ENCODE measurements around the gene HOXA6.

HOXA6 gene

DNA sequence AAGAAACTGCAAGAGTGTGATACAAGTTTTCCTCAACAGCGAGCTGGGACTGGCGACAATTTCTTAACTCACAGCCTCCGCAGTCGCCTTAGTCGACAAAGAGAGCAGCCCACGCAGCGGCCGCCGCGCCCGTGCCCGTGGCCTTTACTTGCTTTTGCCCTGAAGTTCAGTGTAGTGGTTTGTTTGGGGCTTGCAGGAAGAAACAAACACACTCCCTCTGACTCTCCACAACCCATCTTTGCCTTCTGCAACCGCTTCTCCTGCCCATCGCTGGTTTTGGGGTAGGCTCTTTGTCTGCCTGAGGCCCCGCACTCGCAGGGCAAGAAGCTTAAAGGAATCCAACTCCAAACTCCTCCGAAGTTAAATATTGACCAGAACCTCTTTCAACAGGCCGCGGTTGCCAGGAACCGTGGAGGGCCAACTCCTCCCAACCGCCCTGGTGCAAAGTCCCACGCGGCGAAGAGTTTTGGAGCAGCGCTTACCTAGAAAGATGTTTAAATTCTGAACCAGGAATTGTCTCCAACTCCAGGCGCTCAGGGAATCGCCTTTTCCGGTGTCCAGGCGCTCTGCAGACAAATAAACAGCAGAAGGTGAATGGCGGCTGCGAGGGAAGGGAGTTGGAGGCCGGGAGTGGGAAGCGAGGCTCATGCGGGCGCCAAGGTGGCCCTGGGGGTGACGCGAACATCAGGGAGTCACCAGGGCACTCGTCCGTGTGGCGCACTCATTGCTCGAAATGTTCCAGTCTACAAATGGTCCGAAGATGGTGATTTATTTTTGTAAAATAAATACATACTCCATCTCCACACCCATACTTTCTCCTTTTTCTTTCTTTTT is 25.3 kb downstream of the HOXA6 start:
- DNase-seq (ENCODE audit: low read depth in 2 of 2), result no peak

DNA sequence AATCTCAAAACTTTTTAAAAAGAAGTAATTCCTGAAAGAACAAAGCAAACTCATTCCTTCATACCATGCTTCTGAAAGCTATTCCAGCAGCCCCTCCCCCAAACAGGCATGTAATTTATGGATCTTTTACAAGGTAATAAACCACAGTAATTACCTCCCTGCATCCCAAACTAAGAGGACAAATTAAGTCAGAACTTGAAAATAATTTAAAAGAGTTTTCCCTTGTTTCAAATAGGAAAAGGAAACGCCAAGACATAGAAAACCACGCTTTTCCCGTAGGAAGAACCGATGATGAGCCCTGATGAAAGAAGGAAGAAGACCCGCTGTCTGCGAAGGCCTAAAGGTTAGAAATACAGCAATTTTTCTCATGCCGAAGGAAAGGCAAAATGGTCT is 25.9 kb downstream of the HOXA6 start:
- DNase-seq (ENCODE audit: low read depth in 2 of 2), result no peak

DNA sequence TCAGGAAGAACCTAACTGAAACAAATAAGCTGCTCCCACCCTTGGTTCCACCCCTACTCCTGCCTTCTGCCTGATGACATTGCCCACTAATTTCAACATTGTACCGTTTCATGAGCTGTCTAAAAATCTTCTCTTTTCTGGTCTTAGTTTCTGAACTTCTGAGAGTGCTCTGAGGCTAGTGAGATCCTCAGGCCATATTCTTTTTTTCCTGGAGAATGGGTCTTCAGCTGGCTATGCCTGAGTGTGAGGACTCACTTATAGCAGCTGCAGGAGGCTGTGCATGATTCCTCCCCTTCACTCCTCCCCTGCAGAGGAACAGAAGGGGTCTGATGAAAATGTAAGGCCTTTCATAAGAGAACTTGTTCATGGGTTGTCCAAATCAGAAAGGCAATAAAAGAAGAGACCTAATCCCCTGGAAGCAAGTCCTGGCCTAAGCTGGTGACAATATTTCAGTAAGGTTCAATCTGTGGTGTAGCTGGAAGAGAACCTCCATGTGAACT is 28.1 kb downstream of the HOXA6 start:
- DNase-seq (ENCODE audit: low read depth in 2 of 2), result no peak

DNA sequence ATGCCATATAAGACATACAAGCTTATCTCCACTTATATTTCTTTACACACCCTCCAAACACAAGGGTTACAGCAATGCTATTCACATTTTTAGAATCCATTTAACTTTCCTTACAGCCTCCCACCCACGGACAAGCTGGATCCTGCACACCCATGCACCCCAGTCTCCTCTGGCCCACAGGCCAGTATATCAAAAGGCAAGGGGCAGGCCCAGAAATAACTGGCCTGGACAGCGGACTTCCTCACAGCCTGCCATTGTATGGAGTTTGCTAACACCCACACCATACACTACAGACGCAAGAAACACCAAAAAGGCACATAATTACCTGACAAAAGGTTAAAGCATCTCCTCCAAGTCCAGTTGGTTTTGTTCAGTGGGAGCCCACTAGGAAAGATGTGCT is 29.0 kb downstream of the HOXA6 start:
- no peak for DNase-seq (ENCODE audit: low read depth in 2 of 2)

DNA sequence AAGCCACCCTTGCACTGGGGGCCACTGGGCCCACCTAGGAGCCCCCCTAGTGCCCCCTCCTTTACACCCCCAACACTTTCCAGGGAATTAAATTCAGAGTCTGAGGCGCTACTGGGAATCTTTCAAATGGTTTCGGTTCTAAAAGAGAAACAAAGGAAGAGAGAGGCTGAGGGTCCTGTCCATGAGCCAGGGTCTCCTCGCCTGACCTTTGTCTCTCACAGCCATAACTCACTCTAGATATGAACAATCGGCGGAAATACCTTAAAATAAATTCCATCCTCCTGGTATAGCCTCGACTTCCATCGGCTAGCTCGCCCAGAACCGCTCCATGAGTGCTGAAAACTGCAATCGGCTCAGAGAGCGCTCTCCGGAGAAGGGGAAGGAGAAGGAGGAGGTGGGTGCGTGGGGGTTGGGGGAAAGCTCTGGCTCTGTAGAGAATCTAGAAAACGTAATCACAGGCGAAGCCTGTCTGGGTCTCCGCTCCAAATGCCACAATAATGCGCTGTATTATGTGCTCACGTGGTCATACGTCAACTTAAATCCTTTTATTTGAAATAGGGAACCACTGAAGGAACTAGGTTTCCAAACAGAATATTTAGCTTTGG is 29.6 kb downstream of the HOXA6 start:
- DNase-seq (ENCODE audit: low read depth in 2 of 2), result no peak

DNA sequence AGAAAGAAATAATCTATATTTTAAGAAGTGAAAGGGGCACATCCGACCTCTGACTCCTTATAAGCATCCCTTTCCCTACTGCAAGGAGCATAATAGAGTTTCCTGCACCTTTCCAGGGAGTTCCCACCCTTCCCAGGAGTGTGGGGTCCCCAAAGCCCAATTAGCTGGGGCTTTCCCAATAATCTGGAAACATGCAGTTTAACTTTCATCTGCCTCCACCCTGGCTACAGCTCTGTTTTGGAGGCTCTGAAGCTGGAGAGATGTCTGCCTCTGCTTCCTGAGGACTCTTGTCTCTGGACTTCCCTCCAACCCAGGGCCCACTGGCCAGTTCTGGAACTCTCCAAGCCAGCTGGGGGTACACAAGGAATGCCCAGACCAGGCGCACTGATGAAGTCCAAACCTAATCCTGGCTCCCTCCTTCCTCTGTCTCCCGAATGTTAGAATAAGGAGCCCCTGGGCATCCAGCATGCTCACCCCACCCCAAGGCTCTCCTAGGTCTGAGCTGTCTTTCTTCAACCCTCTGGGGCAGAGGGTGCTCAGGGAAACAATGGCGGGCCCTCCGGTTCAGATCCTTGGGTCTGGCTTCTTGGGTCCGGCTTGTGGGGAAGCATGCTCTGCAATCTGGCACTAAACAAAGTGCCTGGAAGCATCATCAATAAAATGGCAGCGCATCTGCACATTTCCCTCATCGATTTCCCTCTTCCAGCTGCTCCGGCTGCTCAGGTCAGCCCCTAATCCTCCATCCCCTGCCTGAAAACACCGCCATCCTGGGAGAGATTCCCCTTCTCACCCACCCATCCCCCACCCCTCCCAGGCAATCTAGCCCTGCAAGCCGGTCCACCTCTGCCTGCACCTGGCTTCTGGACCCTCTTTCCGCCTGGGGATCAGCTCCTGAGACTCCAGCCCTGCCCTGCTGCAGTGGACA is 30.4 kb downstream of the HOXA6 start:
- DNase-seq (ENCODE audit: low read depth in 2 of 2), result no peak

DNA sequence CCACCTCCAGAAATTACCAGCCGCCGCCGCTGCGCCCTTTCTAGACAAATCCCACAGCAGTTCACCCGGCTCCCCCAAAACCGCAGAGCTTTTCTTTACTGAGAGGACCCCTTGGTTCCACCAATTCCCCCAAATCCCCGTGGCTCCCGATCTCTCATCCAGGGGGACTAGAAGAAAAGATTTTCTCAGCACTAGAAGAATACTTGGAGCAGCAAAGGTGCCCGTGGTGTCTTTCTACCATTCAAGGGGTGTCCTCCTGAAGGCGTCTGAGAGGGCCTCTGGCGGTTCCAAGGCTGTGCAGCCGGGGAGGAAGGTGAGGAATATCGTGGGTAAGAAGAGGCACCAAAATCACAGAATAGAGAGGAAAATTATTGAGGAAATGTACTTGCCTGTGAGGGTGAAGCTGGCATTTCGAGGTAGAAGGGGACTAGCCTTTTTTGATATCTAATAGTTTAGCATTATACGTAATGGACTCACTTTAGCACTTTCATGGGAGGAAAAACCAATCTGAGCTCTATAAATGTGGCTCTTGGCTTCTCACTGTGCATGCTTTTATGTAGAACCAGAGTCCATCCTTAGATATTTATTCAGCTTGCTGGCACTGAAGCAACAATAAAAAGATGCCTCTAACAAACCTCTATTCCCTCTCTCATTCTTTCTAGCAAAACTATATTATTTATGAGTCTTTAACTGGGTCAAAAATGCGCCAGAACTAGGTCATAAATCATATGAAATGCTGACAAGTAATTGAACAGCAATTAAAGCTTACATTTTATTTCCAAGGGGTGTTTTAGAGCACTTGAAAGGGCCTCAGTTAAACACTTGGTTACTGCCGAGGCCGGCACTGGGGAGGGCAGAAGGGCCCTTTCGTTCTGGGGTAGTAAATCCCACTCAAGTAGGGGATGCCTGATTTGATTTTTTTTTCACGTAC is 31.3 kb downstream of the HOXA6 start:
- DNase-seq (ENCODE audit: low read depth in 2 of 2), result no peak

DNA sequence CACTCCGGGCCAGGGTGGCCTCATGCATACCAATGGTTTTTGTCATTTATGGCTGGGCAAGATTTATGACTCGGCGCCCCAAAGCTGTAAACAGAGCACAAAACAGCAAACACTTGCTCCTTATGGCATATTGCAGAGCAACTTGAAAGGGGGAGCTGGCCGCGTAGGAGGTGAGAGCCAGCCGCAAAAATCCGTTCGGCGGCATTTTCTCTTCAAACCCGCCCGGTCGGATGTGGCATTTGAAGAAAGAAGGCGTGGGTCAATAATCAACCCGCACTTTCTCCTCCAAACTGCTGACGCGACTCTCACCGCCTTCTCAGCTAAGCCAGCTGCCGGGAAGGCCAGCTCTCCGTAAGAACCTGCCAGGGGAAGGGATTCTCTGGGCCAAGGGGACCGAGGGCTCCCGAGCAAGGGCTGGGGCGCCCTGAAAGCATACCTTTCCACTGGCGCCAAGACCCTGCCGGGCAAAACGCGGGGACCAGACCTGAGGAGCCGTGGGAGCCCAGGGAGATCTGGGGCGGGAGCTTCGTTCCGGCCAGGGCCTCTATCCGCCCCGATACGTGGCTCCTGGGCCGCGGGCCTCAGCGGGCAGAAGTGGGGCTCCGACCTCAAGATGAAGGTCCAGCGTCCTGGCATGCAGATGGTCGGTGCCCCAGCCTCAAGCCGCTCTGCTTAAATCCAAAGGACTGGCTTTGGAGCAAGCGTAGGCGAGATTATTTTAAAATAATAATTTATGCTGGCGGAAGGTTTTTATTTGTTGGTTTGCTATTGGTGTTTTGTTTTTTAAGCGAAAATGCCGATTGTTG is 32.1 kb downstream of the HOXA6 start:
- no peak for DNase-seq (ENCODE audit: low read depth in 2 of 2)

DNA sequence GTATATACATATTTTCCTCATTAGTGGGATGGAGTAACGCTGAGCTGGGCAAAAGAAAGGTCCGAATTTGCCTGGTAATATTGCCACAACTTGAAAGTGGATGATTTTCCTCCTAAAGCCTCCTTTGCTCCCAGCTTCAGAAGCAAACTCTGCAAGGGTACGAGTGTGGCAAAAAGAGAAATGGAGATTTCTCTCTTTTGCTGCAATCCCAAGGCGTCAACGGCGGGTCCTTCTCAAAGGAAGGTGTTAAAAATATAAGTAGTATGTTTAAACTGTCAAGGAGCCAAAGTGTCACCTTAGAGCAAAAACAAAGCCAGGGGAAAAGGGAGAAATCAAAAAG is 32.7 kb downstream of the HOXA6 start:
- DNase-seq (ENCODE audit: low read depth in 2 of 2), result no peak

DNA sequence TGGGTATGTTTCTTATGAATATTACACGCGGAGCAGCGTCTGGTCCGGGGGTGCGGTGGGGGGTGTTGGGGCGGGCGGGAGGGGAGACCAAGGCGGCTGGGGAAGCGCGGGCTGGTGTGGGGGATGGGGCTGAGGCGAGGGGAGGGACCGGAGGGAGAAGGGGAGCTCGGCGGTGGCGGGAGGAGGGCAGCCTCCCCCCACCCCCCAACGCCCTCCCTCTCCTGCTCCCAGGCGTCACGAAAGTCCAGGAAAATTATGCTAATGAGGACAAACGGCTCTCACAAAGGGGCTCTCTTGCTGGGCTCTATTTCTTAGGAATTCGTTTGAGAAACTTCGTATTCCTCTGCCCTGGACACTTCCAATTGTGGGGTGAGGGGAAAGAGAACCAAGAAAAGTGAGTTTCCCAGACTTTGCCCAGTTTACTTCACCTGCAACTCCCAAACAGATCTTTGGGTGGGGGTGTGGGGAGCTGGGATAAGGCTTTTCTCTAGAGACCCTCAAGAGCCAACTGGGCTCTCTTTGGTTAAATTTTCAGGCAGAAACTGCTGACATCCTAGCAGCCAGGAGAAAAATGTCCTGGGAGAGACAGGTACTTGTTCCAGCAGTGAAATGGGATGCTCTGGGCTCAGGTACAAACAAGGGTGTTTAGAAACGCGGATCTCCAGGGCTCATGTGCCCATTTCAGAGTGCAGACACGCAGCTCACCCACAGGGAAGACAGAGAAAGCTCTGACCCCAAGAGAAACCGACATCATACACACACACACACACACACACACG is 33.4 kb downstream of the HOXA6 start:
- DNase-seq (ENCODE audit: low read depth in 2 of 2), result no peak

DNA sequence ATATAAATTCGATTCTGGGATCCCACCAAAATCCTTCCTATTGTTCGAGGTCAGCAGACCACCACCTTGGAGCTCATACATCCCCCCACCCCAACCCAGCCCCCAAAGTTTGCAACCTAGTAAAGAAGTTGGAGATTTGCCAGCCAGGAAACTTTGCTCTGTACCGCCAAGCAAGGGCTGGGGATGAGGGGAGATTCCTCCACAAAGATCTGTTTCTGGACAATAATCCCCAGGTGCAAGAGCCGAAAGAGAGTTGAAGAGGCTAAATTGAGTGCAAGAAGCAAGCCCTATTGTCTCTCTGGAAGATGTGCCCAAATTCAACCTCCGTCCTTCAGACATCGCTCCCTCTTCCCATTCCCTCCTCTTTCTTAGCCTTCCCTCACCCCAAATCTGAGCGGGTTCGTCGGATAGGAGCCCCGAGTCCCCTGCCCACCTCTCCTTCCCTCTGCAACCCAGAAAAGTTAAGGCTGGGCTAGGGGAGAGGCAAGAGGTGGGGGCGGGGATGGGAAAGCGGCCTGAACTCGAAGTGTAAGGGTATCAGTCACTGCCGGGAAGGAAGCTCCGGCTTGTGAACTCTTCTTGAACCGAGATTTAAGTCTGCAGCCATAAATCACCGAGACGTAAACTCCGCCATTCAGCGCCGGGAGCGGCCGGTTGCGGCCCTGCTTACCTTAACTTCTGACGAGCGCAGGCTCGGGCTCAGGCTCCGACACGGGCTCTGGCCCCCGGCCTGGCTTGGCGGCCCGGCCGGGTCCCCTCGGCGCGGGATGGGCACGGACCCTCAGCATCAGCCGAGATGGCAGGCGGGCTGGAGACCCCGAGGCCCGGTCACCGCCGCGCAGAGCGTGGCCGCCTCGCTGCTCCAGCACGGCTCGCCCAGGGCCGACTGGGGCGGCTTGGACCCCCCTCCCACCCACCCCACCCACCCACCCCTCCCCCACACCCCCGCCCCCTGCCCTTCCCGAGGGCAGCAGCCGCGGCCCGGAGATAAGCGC is 34.3 kb downstream of the HOXA6 start:
- no peak for DNase-seq (ENCODE audit: low read depth in 2 of 2)

DNA sequence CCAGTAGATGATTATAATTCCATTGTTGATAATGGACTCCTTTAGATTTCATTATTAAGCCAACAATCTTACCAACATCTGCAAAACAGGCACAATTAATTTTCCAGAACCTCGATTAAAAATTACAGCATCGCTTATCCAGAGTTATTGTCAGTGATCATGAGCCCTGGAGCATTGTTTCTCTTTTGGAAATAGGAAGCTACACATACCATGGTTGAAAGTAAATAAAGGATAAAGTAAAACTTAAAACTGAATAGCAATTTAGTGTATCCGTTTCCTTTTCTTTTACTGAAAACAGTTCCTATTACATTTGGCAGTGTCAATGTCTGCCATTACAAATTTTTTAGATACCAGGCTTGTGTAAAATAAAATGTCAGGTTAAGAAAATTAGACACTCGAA is 35.2 kb downstream of the HOXA6 start:
- DNase-seq (ENCODE audit: low read depth in 2 of 2), result no peak

DNA sequence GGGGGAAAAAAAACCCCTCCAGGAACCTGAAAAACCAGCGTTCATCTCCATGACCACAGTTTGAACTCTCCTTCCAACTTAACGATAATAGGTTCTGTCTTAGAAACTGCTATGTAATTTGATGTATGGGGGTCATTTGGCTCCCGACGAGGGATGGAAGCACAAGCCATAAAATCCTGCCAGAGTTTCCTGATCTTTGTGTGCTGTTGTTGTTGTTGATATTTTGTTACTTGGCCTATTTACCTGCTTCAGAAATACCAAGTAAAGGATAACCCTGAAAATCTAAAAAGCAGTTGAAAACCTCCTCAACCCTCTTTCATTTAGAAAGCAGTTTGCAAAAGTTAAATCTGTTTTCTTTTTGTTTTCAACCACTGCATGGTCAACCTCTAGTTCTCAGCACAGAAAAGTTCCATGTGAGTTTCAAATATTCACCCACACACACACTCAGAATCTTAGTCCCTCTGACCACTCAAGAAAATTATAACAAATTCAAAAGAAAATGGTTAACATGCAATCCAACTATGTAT is 35.8 kb downstream of the HOXA6 start:
- DNase-seq (ENCODE audit: low read depth in 2 of 2), result no peak

DNA sequence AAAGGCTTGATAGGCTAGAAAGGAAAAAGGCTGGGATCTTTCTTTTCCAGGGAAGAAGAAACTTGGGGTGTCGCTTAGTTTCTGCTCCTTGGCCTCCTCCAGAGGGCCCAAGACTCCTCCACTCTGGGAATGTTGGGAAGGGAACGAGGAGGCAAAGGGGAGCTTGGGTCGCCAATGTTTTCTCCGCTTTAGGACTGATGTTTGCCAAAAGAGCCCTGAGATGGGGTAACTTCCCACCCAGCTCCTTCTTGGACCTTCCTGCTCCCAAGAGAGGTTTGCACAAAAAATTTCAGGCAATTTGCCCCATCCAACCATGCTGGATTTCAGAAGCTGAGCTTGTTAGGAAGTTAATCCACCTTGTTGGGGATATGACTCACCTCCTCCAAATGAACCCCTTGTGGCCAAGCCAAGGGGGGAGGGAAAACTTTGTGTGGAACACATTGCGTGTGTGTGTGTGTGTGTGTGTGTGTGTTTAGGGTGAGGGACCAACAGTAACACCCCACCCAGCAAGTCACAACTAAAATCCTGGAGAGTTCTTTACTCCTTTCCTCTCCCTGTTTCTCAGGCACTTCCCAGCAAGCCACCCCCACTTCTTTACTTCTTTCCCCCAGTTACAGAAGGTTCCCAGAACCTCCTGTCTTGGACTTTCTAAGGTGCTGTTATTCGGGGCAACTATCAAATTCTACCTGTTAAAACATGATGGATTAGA is 36.4 kb downstream of the HOXA6 start:
- no peak for DNase-seq (ENCODE audit: low read depth in 2 of 2)

DNA sequence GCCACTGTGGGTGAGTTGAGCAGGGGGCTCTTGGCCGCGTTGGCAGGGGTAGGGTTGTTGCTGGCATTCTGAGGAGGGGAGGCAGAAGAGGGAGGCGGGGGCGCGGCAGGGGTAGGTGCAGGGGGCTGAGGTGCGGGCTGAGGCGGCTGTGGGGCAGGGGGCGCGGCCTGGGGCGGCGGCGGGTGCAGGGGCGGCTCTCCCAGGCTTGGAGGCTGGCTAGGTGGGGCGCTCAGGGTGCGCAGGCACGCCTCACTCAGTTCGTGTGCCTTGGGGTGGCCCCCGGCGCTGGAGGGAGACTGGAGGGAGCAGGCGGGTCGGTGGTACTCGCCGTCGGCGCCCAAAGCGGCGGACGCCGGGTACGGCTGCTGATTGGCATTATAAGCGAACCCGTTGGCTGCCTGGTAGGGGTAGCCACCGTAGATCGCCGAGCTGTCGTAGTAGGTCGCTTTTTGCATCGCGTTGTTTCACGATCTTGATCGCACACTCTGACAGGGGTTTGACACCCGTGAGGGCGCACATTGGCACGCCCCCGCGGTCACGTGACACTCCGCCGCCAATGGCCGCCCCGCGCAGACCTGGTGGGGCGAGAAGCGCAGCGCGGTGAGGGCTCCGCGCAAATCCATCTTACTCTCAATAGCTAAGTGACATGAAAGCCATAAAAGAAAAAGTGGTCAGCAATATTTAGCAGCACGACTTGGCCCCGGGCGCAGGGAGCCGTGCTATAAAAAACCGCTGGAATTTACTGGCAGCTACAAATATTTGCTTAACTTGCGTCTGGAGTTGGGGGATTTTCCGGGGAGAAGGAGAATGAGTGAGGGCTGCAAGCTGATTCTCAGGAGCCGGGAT is 37.2 kb downstream of the HOXA6 start:
- no peak for DNase-seq (ENCODE audit: low read depth in 2 of 2)

DNA sequence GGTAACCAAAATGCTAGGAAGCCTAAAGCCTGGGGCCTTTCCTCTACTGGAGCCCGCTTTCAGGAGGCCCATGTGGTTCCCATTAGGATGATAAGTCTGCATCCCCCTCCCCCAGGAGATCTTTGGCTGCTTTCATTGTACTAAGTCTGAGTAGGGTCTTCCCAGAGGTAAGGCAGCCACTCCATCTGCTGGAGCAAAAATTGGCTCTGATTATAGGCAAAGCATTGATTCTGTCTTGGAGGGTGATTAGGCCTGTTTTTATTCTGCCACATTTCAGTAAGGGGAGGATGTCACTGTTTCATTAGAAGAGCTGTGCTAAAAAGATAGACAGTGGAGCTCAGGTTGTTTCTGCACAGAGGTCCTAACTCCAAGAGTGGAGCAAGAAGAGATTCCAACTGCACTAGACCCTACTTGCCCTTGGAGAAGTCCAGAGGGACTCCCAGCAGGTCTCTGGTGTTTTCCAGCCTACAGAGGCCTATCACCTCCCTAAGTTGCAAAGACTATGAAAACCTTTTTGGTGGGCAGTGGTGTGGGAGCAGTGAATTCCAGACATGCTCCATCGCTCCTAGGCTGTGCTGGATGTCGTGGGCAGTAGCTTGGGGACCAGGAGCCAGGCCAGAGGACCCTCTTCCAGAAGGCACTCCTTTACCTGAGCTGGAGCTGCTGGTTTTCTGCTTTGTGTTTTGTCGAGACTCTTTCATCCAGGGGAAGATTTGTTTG is 37.9 kb downstream of the HOXA6 start:
- no peak for DNase-seq (ENCODE audit: low read depth in 2 of 2)

Data from stimulated activated CD8-positive, alpha-beta memory T cell treated with anti-CD3 and anti-CD28 coated beads, Interleukin-7, amount 100 ng/mL, for 1 hour (primary cell).